Peyer's patch (tissue), 4 donors: ENCODE measurements around the gene CHIC2. TPM values are rescaled to one million over a fixed set of nuclear protein-coding genes. Genes with fewer than 3 reads are reported as not detected.

Experiments used
- DNase-seq, 3 donors: peaks; one replicate each; pipeline ENCODE4 v3.0.0-alpha.2; 2017 to 2019
- H3K27ac ChIP-seq, 4 donors: fragments of 200-600 bp; sonication (generic); one replicate each; pipeline ENCODE4 v1.5.1; 2016 to 2019
- H3K27me3 ChIP-seq, 2 donors: fragments of 200-600 bp; sonication (generic); one replicate each; pipeline ENCODE4 v1.5.1; 2019
- H3K36me3 ChIP-seq, 3 donors: fragments of 200-600 bp; sonication (generic); one replicate each; pipeline ENCODE4 v1.5.1; 2016 to 2019
- H3K4me1 ChIP-seq, 4 donors: fragments of 200-600 bp; sonication (generic); one replicate each; pipeline ENCODE4 v1.5.1; 2016 to 2019
- H3K4me3 ChIP-seq, 4 donors: fragments of 200-600 bp; sonication (generic); 1 replicate in 3 of 4; 2 replicates in 1 of 4; pipeline ENCODE4 v1.5.1; 2016 to 2019; ENCODE audit warnings: mild to moderate bottlenecking in 1 of 4
- H3K9me3 ChIP-seq, 4 donors: fragments of 200-600 bp; sonication (generic); one replicate each; pipeline ENCODE4 v1.5.1; 2016 to 2019; ENCODE audit warnings: mild to moderate bottlenecking in 1 of 4
- CTCF ChIP-seq, 6 experiments: fragments of 450-650 bp in 4 of 6; fragments of 200-600 bp in 2 of 6; sonication (generic) in 1 of 6; IDR thresholded peaks; one replicate each; pipeline ENCODE4 v1.5.1; 2017 to 2019; ENCODE audit warnings: antibody characterized with exemption in 6 of 6, mild to moderate bottlenecking in 3 of 6, moderate library complexity in 1 of 6
- POLR2A ChIP-seq, 2 donors: fragments of 450-650 bp; IDR thresholded peaks; one replicate each; pipeline ENCODE4 v1.5.1; 2017; ENCODE audit warnings: antibody characterized with exemption in 2 of 2, mild to moderate bottlenecking in 2 of 2, moderate library complexity in 2 of 2
- total RNA-seq, 4 donors: library from RNA; depleted of rRNA; stranded (reverse); fragments of >200 nt; gene quantifications; one replicate each; pipeline ENCODE4 v1.1.0, GENCODE V29; 2016

CHIC2 gene
- total RNA-seq, 4 donors from 2014 or later = 34.7 to 59.4 (median 47.6) TPM

GRCh38 chr4:53986062-53986461, 78.3 kb downstream of the CHIC2 start:
- no peaks in the 10 kb centered on the region for H3K9me3 ChIP-seq
- no peak overlapping the region for H3K27ac ChIP-seq
- H3K27me3 ChIP-seq = no peaks in the 10 kb centered on the region
- no peak for DNase-seq
- H3K4me1 ChIP-seq = no peaks in the 10 kb centered on the region
- H3K36me3 ChIP-seq = no peaks in the 10 kb centered on the region
- TF ChIP-seq CTCF (IDR thresholded peaks at IDR 0.05) = no peak
- TF ChIP-seq POLR2A (IDR thresholded peaks at IDR 0.05) = no peak
- H3K4me3 ChIP-seq = no peak overlapping the region

- Histone ChIP-seq H3K36me3 (no peaks in the 10 kb centered on the region), H3K27me3 (no peaks in the 10 kb centered on the region), H3K27ac (no peak overlapping the region), H3K4me1 (no peaks in the 10 kb centered on the region), H3K9me3 (no peaks in the 10 kb centered on the region), H3K4me3 (no peak overlapping the region)
- no peak for DNase-seq
- TF ChIP-seq CTCF (IDR thresholded peaks at IDR 0.05) (no peak), POLR2A (IDR thresholded peaks at IDR 0.05) (no peak)
Measured at GRCh38 chr4:53981567-53981966, 82.8 kb downstream of the CHIC2 start.

GRCh38 chr4:53981066-53981465, 83.3 kb downstream of the CHIC2 start:
- Histone ChIP-seq H3K4me3 (no peak overlapping the region), H3K27ac (no peak overlapping the region), H3K4me1 (no peaks in the 10 kb centered on the region), H3K36me3 (no peaks in the 10 kb centered on the region), H3K27me3 (no peaks in the 10 kb centered on the region), H3K9me3 (no peaks in the 10 kb centered on the region)
- TF ChIP-seq CTCF (IDR thresholded peaks at IDR 0.05) (no peak), POLR2A (IDR thresholded peaks at IDR 0.05) (no peak)
- DNase-seq = no peak

GRCh38 chr4:53974561-53974960, 89.8 kb downstream of the CHIC2 start:
- TF ChIP-seq POLR2A (IDR thresholded peaks at IDR 0.05) (no peak), CTCF (IDR thresholded peaks at IDR 0.05) (no peak)
- Histone ChIP-seq H3K36me3 (no peaks in the 10 kb centered on the region), H3K9me3 (no peaks in the 10 kb centered on the region), H3K4me3 (no peak overlapping the region), H3K27me3 (no peaks in the 10 kb centered on the region), H3K4me1 (no peaks in the 10 kb centered on the region), H3K27ac (no peak overlapping the region)
- no peak for DNase-seq

GRCh38 chr4:53967986-53968385, 96.4 kb downstream of the CHIC2 start:
- Histone ChIP-seq H3K9me3 (no peaks in the 10 kb centered on the region), H3K4me3 (no peak overlapping the region), H3K27me3 (no peaks in the 10 kb centered on the region), H3K27ac (no peak overlapping the region), H3K4me1 (no peaks in the 10 kb centered on the region), H3K36me3 (no peaks in the 10 kb centered on the region)
- DNase-seq = no peak
- TF ChIP-seq POLR2A (IDR thresholded peaks at IDR 0.05) (no peak), CTCF (IDR thresholded peaks at IDR 0.05) (no peak)

GRCh38 chr4:53963781-53964180, 100.6 kb downstream of the CHIC2 start:
- H3K27me3 ChIP-seq = no peaks in the 10 kb centered on the region
- no peaks in the 10 kb centered on the region for H3K9me3 ChIP-seq
- TF ChIP-seq CTCF (IDR thresholded peaks at IDR 0.05) (no peak), POLR2A (IDR thresholded peaks at IDR 0.05) (no peak)
- no peak overlapping the region for H3K4me3 ChIP-seq
- H3K4me1 ChIP-seq = no peaks in the 10 kb centered on the region
- no peaks in the 10 kb centered on the region for H3K36me3 ChIP-seq
- no peak for DNase-seq
- no peak overlapping the region for H3K27ac ChIP-seq
